HG03457 (cell line): ENCODE data around the gene CALCOCO2.

Experiments used
- ATAC-seq: cut with Tn5 transposase; IDR thresholded peaks from one replicate; pipeline ENCODE4 v1.9.1; 2021; ENCODE audit warnings: moderate number of reproducible peaks; ENCODE audit not compliant: unreplicated experiment

Gene CALCOCO2

GRCh38 chr17:48912476-48912875 is 81.6 kb downstream of the CALCOCO2 start:
- no peak for ATAC-seq
